Lung (tissue), 12 donors: ENCODE data around the gene PRLHR. TPM values are rescaled to one million over a fixed set of nuclear protein-coding genes. Genes with fewer than 3 reads are reported as not detected.
A peak's percentile ranks its signal among the peaks of the same experiment; 100 is the strongest.

Experiments
- ATAC-seq: fragments of 200-7000 bp; cut with Tn5 transposase; one replicate; pipeline ENCODE4 v1.9.1; 2020; ENCODE audit warnings: moderate number of reproducible peaks; ENCODE audit not compliant: insufficient read depth, low FRiP score
- DNase-seq, 3 donors: peaks; one replicate each; pipeline ENCODE4 v3.0.0-alpha.2; 2013 to 2017
- H3K27ac ChIP-seq, 2 donors: one replicate each; pipeline ENCODE4 v1.5.1; 2013; ENCODE audit warnings: mild to moderate bottlenecking in 2 of 2, moderate library complexity in 2 of 2, control low read depth in 1 of 2, inconsistent platforms in 1 of 2, low read depth in 1 of 2, low read length in 1 of 2
- H3K27me3 ChIP-seq, 3 donors: one replicate each; pipeline ENCODE4 v1.5.1; 2013; ENCODE audit warnings: low read length in 2 of 3; ENCODE audit not compliant: control insufficient read depth in 3 of 3, insufficient read depth in 3 of 3
- H3K36me3 ChIP-seq, 4 donors: one replicate each; pipeline ENCODE4 v1.5.1; 2013; ENCODE audit warnings: low read length in 4 of 4, mild to moderate bottlenecking in 1 of 4, moderate library complexity in 1 of 4; ENCODE audit not compliant: control insufficient read depth in 4 of 4, insufficient read depth in 4 of 4
- H3K4me1 ChIP-seq, 5 donors: one replicate each; pipeline ENCODE4 v1.5.1; 2013; ENCODE audit warnings: low read length in 5 of 5, mild to moderate bottlenecking in 2 of 5, moderate library complexity in 1 of 5; ENCODE audit not compliant: control insufficient read depth in 5 of 5, insufficient read depth in 5 of 5
- H3K4me3 ChIP-seq: one replicate; pipeline ENCODE4 v1.5.1; 2013; ENCODE audit warnings: mild to moderate bottlenecking, control low read depth, moderate library complexity
- H3K9ac ChIP-seq, 2 donors: one replicate each; pipeline ENCODE4 v1.5.1; 2013; ENCODE audit warnings: low read length in 2 of 2, control low read depth in 1 of 2; ENCODE audit not compliant: insufficient read depth in 1 of 2
- H3K9me3 ChIP-seq, 4 donors: one replicate each; pipeline ENCODE4 v1.5.1; 2013; ENCODE audit warnings: low read length in 3 of 4, mild to moderate bottlenecking in 1 of 4, moderate library complexity in 1 of 4; ENCODE audit not compliant: control insufficient read depth in 4 of 4, insufficient read depth in 3 of 4
- CTCF ChIP-seq: IDR thresholded peaks from 2 replicates; pipeline ENCODE4 v1.5.1; 2012; ENCODE audit warnings: mild to moderate bottlenecking; ENCODE audit errors: control extremely low read depth, extremely low read depth
- WGBS, 2 donors: extraction: QIAGEN DNeasy Blood & Tissue Kit; methylation state at CpG; one replicate each; pipeline ENCODE4 v1.1.7; 2013; 5-methylcytosine and 5-hydroxymethylcytosine counted together
- polyA plus RNA-seq, 2 donors: library from polyadenylated mRNA; stranded (reverse); fragments of 200-250 nt; gene quantifications; one replicate each; pipeline ENCODE4 v1.2.1, GENCODE V29; 2013
- total RNA-seq, 2 donors: library from RNA; depleted of rRNA in 1 of 2; stranded (reverse); fragments of >200 nt in 1 of 2; gene quantifications; one replicate each; pipeline ENCODE4 v1.2.1, GENCODE V29; 2014 to 2021
- donor health status: control.
- donor health status: control.
- donor health status: Bipolar disorder and iron deficiency.
- donor health status: healthy.
- donor health status: DM: yes; HTN: yes; CAD: no.

Gene PRLHR
- total and polyA plus RNA-seq, 4 donors: not detected

GRCh38 chr10:118566911-118567310, 28.5 kb downstream of the PRLHR start:
- Histone ChIP-seq H3K4me3 (no peak overlapping the region), H3K4me1 (no peaks in the 10 kb centered on the region), H3K36me3 (no peaks in the 10 kb centered on the region), H3K9me3 (peaks cover 0 to 2% (median 0%) of the 10 kb centered on the region in 4 donors), H3K27ac (no peak overlapping the region), H3K9ac (no peak overlapping the region), H3K27me3 (no peaks in the 10 kb centered on the region)
- 86 to 89% methylated on average over 8 of the region's 8 CpGs for WGBS, 2 donors
- TF ChIP-seq CTCF: no peak
- ATAC-seq: no peak
- no peak for DNase-seq

- 87 to 93% methylated on average over 12 of the region's 12 CpGs for WGBS, 2 donors
- no peak for TF ChIP-seq CTCF
- no peak overlapping the region for H3K9ac ChIP-seq
Measured at GRCh38 chr10:118565301-118566075, 30.0 kb downstream of the PRLHR start.

GRCh38 chr10:118564652-118565051, 30.8 kb downstream of the PRLHR start:
- Histone ChIP-seq H3K4me3 (no peak overlapping the region), H3K27ac (no peak overlapping the region), H3K4me1 (no peaks in the 10 kb centered on the region), H3K27me3 (no peaks in the 10 kb centered on the region), H3K9ac (no peak overlapping the region), H3K9me3 (peaks cover 0 to 3% (median 2%) of the 10 kb centered on the region in 4 donors), H3K36me3 (no peaks in the 10 kb centered on the region)
- 44 to 55% methylated on average over 6 of the region's 6 CpGs for WGBS, 2 donors
- TF ChIP-seq CTCF: no peak
- DNase-seq: peak; percentile 53 to 63 (median 63)
- no peak for ATAC-seq

More at GRCh38 chr10:118565301-118566075, 30.0 kb downstream of the PRLHR start:
- H3K27ac ChIP-seq: no peak overlapping the region
- no peaks in the 10 kb centered on the region for H3K4me1 ChIP-seq
- no peak overlapping the region for H3K4me3 ChIP-seq
- no peak for DNase-seq
- peaks cover 0 to 3% (median 2%) of the 10 kb centered on the region in 4 donors for H3K9me3 ChIP-seq
- ATAC-seq: no peak
- no peaks in the 10 kb centered on the region for H3K36me3 ChIP-seq
- no peaks in the 10 kb centered on the region for H3K27me3 ChIP-seq

- no peaks in the 10 kb centered on the region for H3K4me1 ChIP-seq
- no peak overlapping the region for H3K27ac ChIP-seq
- no peaks in the 10 kb centered on the region for H3K27me3 ChIP-seq
- peaks cover 0 to 3% (median 2%) of the 10 kb centered on the region in 4 donors for H3K9me3 ChIP-seq
- TF ChIP-seq CTCF: no peak
- H3K9ac ChIP-seq: no peak overlapping the region
- no peak for ATAC-seq
- H3K36me3 ChIP-seq: no peaks in the 10 kb centered on the region
- H3K4me3 ChIP-seq: no peak overlapping the region
- DNase-seq: no peak
- 77 to 86% methylated on average over 3 of the region's 3 CpGs for WGBS, 2 donors
Measured at GRCh38 chr10:118564114-118564513, 31.3 kb downstream of the PRLHR start.
